Osteoblast (primary cell): ENCODE results near the gene PRRT1B. TPM values are rescaled to one million over a fixed set of nuclear protein-coding genes. Genes with fewer than 3 reads are reported as not detected.
A peak's percentile ranks its signal among the peaks of the same experiment; 100 is the strongest.

Source experiments
- DNase-seq: peaks from one replicate; pipeline ENCODE4 v3.0.0; 2011; ENCODE audit warnings: low spot score, mixed read lengths; ENCODE audit not compliant: insufficient read length; ENCODE audit errors: missing footprints
- H2AFZ ChIP-seq: 2 replicates; pipeline ENCODE4 v1.6.0; 2011; ENCODE audit warnings: mild to moderate bottlenecking, low read length
- H3K27ac ChIP-seq: 2 replicates; pipeline ENCODE4 v1.5.1; 2011; ENCODE audit warnings: mild to moderate bottlenecking, low read depth, low read length, moderate library complexity
- H3K27me3 ChIP-seq: 2 replicates; pipeline ENCODE4 v1.6.0; 2012; ENCODE audit warnings: mild to moderate bottlenecking, control low read depth, inconsistent platforms, low read length, moderate library complexity; ENCODE audit not compliant: insufficient read depth
- H3K36me3 ChIP-seq: 2 replicates; pipeline ENCODE4 v1.5.1; 2011; ENCODE audit warnings: mild to moderate bottlenecking, low read length, control low read depth, moderate library complexity; ENCODE audit not compliant: insufficient read depth
- H3K4me1 ChIP-seq: 2 replicates; pipeline ENCODE4 v1.5.1; 2011; ENCODE audit warnings: mild to moderate bottlenecking, low read length, control low read depth, moderate library complexity; ENCODE audit not compliant: insufficient read depth
- H3K4me2 ChIP-seq: 2 replicates; pipeline ENCODE4 v1.6.0; 2011; ENCODE audit warnings: mild to moderate bottlenecking, low read length; ENCODE audit not compliant: insufficient read depth
- H3K4me3 ChIP-seq: fragments of 200-600 bp; sonication (generic); 3 replicates; pipeline ENCODE4 v1.5.1; 2012; ENCODE audit warnings: mild to moderate bottlenecking, low read length, inconsistent platforms; ENCODE audit not compliant: insufficient read depth
- H3K79me2 ChIP-seq: 2 replicates; pipeline ENCODE4 v1.6.0; 2012; ENCODE audit warnings: mild to moderate bottlenecking, low read length, control low read depth, inconsistent platforms; ENCODE audit not compliant: insufficient read depth
- H3K9me3 ChIP-seq: 2 replicates; pipeline ENCODE4 v1.5.1; 2011; ENCODE audit warnings: low read depth, low read length, control low read depth
- H4K20me1 ChIP-seq: 2 replicates; pipeline ENCODE4 v1.6.0; 2012; ENCODE audit warnings: mild to moderate bottlenecking, low read length, control low read depth; ENCODE audit not compliant: insufficient read depth
- total RNA-seq: library from RNA; depleted of rRNA; stranded (reverse); fragments of >200 nt; gene quantifications from 2 replicates; pipeline ENCODE4 v1.2.3, GENCODE V29; 2012
- TF ChIP-seq, protein P1 (sequence below): IDR thresholded peaks from 2 replicates; pipeline ENCODE4 v1.5.1; 2011; ENCODE audit warnings: mild to moderate bottlenecking, low read depth, low read length, moderate library complexity; ENCODE audit errors: extremely low read depth

PRRT1B gene
- total RNA-seq, 1 donor: not detected

DNA sequence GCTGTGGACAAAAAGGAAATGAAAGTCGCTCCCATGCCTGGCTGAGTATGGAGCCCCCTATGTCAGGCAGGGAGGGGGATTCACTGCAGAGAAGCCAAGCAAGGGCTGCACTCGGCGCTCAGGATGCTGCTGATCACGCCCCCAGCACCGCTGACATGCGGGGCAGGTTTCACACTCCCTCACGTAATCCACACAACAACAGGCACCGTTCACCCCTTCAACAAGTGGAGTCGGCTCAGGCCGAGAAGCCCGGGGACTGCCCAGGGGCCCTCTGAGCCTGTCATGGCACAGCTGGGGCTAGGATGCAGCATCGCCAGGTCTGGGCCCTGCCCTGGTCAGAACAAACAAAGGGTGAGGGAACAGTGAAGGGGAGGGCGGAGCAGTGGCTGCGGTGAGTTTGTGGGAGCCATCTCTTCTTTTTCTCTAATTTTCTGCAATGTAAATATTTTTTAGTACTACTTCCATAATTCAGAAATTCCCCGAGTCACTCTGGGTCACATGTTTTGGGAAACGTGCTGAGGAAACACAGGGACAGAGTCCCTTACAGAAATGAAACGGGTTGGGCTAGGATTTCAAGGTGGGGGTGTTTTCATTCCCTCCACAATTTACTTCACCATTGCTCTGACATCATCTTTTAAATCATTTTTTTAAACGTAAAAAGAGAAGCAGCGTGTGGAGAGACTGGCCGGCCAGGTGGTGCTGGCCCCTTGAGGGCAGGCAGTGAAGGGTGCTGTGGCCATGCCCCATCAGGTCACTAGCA, 49.8 kb downstream of the PRRT1B start:
- peak; percentile 54 for DNase-seq
- TF ChIP-seq, protein P1, sequence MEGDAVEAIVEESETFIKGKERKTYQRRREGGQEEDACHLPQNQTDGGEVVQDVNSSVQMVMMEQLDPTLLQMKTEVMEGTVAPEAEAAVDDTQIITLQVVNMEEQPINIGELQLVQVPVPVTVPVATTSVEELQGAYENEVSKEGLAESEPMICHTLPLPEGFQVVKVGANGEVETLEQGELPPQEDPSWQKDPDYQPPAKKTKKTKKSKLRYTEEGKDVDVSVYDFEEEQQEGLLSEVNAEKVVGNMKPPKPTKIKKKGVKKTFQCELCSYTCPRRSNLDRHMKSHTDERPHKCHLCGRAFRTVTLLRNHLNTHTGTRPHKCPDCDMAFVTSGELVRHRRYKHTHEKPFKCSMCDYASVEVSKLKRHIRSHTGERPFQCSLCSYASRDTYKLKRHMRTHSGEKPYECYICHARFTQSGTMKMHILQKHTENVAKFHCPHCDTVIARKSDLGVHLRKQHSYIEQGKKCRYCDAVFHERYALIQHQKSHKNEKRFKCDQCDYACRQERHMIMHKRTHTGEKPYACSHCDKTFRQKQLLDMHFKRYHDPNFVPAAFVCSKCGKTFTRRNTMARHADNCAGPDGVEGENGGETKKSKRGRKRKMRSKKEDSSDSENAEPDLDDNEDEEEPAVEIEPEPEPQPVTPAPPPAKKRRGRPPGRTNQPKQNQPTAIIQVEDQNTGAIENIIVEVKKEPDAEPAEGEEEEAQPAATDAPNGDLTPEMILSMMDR: no peak
- no peak overlapping the region for H3K4me3 ChIP-seq
- no peak overlapping the region for H3K27ac ChIP-seq
- H3K9me3 ChIP-seq: no peaks in the 10 kb centered on the region
- H3K36me3 ChIP-seq: peaks cover 25% of the 10 kb centered on the region
- H3K4me2 ChIP-seq: no peak overlapping the region
- H3K27me3 ChIP-seq: no peaks in the 10 kb centered on the region
- no peak overlapping the region for H2AFZ ChIP-seq
- no peaks in the 10 kb centered on the region for H3K79me2 ChIP-seq
- H4K20me1 ChIP-seq: no peaks in the 10 kb centered on the region
- H3K4me1 ChIP-seq: no peaks in the 10 kb centered on the region

DNA sequence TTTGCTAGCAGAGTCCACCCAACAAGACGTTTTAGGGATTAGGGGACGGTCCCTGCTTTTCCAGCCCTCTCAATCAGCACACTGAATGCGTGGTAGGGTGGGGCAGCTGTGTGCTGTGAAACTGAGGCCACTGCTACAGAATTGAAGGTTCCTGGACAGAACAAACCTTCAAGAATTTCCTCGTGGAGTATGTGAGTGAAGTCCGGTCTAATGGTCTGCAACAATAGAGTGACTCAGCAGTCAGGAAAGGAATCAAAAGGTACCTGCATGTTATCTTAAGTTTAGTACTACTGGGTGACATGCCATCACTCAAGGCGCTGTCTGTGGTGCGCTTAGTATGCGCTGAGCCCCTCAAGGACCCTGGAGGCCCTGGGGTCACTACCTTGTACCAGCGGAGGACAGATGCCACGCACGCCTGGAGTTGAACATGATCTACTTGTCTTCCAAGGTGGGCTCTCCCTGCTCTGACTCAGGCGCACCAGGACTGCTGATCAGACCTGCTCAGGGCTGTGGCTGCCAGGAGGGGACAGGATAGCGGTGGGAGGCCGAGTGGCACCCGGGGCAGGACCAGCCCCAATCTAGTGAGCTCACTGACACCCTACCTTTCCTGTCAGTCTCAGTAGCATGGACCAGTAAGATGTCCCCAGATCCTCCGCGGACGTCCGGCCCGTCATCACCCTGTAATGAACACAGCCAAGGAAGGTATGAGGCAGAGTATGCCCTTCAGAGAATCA, 50.5 kb downstream of the PRRT1B start:
- Histone ChIP-seq H3K27me3 (no peaks in the 10 kb centered on the region), H4K20me1 (no peaks in the 10 kb centered on the region), H3K4me1 (no peaks in the 10 kb centered on the region), H3K27ac (no peak overlapping the region), H3K9me3 (no peaks in the 10 kb centered on the region), H3K36me3 (peaks cover 26% of the 10 kb centered on the region), H2AFZ (no peak overlapping the region), H3K4me3 (no peak overlapping the region), H3K4me2 (no peak overlapping the region), H3K79me2 (no peaks in the 10 kb centered on the region)
- DNase-seq: peak; percentile 49
- TF ChIP-seq, protein P1: no peak

DNA sequence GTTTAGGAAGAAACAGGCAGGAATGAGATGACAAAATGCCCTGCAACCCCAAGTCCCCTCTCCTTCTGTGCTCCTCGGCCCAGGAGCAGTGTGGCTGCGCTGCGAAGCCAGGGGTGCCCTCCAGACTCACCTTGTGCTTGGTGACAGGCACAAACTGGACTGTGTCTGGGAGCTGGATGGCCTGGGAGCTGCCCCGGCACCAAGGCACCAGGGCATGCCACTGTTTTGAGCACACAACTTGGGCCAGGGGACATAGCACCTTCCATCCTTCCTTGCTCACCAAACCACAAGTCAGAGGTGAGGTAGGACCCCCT, 51.1 kb downstream of the PRRT1B start:
- no peaks in the 10 kb centered on the region for H3K79me2 ChIP-seq
- no peak for DNase-seq
- H3K4me3 ChIP-seq: no peak overlapping the region
- H3K9me3 ChIP-seq: no peaks in the 10 kb centered on the region
- H3K27ac ChIP-seq: no peak overlapping the region
- peaks cover 26% of the 10 kb centered on the region for H3K36me3 ChIP-seq
- H3K4me1 ChIP-seq: no peaks in the 10 kb centered on the region
- H3K27me3 ChIP-seq: no peaks in the 10 kb centered on the region
- no peak overlapping the region for H3K4me2 ChIP-seq
- no peaks in the 10 kb centered on the region for H4K20me1 ChIP-seq
- TF ChIP-seq, protein P1: no peak
- no peak overlapping the region for H2AFZ ChIP-seq

DNA sequence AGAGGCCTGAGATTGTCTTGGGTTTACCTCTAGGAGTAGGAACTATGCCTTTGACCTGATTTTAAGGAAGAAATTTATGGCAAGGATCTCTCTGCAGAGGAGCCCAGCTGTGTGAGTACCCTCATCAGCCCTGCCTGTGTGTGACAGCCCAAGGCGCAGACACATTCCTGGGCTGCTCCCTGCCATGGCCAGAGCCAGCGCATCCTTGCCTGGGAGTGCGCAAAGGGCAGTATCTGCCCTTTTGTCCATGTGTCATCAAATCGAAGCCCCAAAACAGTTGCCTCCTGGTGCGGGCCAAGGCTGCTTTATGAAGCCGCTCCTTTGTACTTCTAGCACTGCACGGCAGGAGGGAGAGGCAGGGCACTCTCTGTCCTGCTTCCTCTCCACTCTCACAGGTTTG, 51.9 kb downstream of the PRRT1B start:
- H3K27ac ChIP-seq: no peak overlapping the region
- peak; percentile 34 for DNase-seq
- no peak overlapping the region for H3K4me2 ChIP-seq
- H3K79me2 ChIP-seq: no peaks in the 10 kb centered on the region
- H4K20me1 ChIP-seq: no peaks in the 10 kb centered on the region
- no peak overlapping the region for H3K4me3 ChIP-seq
- no peaks in the 10 kb centered on the region for H3K4me1 ChIP-seq
- TF ChIP-seq, protein P1: no peak
- no peaks in the 10 kb centered on the region for H3K9me3 ChIP-seq
- H2AFZ ChIP-seq: no peak overlapping the region
- peaks cover 30% of the 10 kb centered on the region for H3K36me3 ChIP-seq
- H3K27me3 ChIP-seq: no peaks in the 10 kb centered on the region
